ENCODE measurements around the gene GPR39. TPM values are rescaled to one million over a fixed set of nuclear protein-coding genes. Genes with fewer than 3 reads are reported as not detected.

GPR39 gene
- total RNA-seq, 1 donor from 2014 or later, result not detected

- intact Hi-C loops (cut with micrococcal nuclease), result no loop called here
These were observed 4.6 kb upstream of the GPR39 start for GRCh38 chr2:132412021-132412420.

- intact Hi-C loops (cut with micrococcal nuclease), result no loop called here
These were observed 2.5 kb upstream of the GPR39 start for GRCh38 chr2:132414081-132414480.

GRCh38 chr2:132415256-132415914, 1.2 kb upstream of the GPR39 start:
- intact Hi-C loops (cut with micrococcal nuclease), result no loop called here

- intact Hi-C loops (cut with micrococcal nuclease), result no loop called here
These were observed 486 bp upstream of the GPR39 start for GRCh38 chr2:132415915-132416722.

- intact Hi-C loops (cut with micrococcal nuclease), result no loop called here
These were observed 928 bp downstream of the GPR39 start for GRCh38 chr2:132417430-132418035.

- intact Hi-C loops (cut with micrococcal nuclease), result no loop called here
These were observed 2.6 kb downstream of the GPR39 start for GRCh38 chr2:132419235-132419634.

- intact Hi-C loops (cut with micrococcal nuclease), result no loop called here
These were observed 3.3 kb downstream of the GPR39 start for GRCh38 chr2:132419941-132420340.

GRCh38 chr2:132420816-132421805, 4.5 kb downstream of the GPR39 start:
- intact Hi-C loops (cut with micrococcal nuclease), result no loop called here

GRCh38 chr2:132422736-132423135, 6.1 kb downstream of the GPR39 start:
- intact Hi-C loops (cut with micrococcal nuclease), result no loop called here

- intact Hi-C loops (cut with micrococcal nuclease), result no loop called here
These were observed 8.0 kb downstream of the GPR39 start for GRCh38 chr2:132424526-132425121.

GRCh38 chr2:132426033-132426432, 9.4 kb downstream of the GPR39 start:
- intact Hi-C loops (cut with micrococcal nuclease), result no loop called here

- intact Hi-C loops (cut with micrococcal nuclease), result no loop called here
These were observed 10.1 kb downstream of the GPR39 start for GRCh38 chr2:132426656-132427055.

- intact Hi-C loops (cut with micrococcal nuclease), result no loop called here
These were observed 12.7 kb downstream of the GPR39 start for GRCh38 chr2:132429351-132429750.

GRCh38 chr2:132429941-132430573, 13.5 kb downstream of the GPR39 start:
- intact Hi-C loops (cut with micrococcal nuclease), result no loop called here

- intact Hi-C loops (cut with micrococcal nuclease), result no loop called here
These were observed 14.3 kb downstream of the GPR39 start for GRCh38 chr2:132430895-132431294.

GRCh38 chr2:132437852-132438669, 21.5 kb downstream of the GPR39 start:
- intact Hi-C loops (cut with micrococcal nuclease), result no loop called here

- intact Hi-C loops (cut with micrococcal nuclease), result no loop called here
These were observed 22.1 kb downstream of the GPR39 start for GRCh38 chr2:132438691-132439090.

GRCh38 chr2:132439703-132440398, 23.2 kb downstream of the GPR39 start:
- intact Hi-C loops (cut with micrococcal nuclease), result no loop called here

GRCh38 chr2:132441051-132441450, 24.4 kb downstream of the GPR39 start:
- intact Hi-C loops (cut with micrococcal nuclease), result no loop called here

Measured in T-helper 1 cell treated with Interleukin-12 subunit alpha and Interleukin-12 subunit beta and Interleukin-4 antibody, amounts not matched to agents 30 ng/mL and 1 ng/mL, for 36 hours (primary cell).